ENCODE results near the gene SF3B6.

SF3B6 gene

GRCh38 chr2:24117902-24118301 lies 41.8 kb upstream of the SF3B6 start:
- H3F3A ChIP-seq (ENCODE audit: low read depth), result no peaks in the 10 kb centered on the region
- H3K79me2 ChIP-seq (ENCODE audit: insufficient read depth, low read length), result no peaks in the 10 kb centered on the region
- H3K4me3 ChIP-seq (ENCODE audit: low read length, poor library complexity, severe bottlenecking), result no peak overlapping the region
- H3K9me3 ChIP-seq (ENCODE audit: insufficient read depth, low read depth, low read length), result no peaks in the 10 kb centered on the region
- H4K20me1 ChIP-seq (ENCODE audit: insufficient read depth, low read length, poor library complexity, severe bottlenecking), result no peaks in the 10 kb centered on the region
- no peak for TF ChIP-seq EZH2phosphoT487 (IDR thresholded peaks at IDR 0.05; ENCODE audit: borderline replicate concordance)
- TF ChIP-seq, protein P1, sequence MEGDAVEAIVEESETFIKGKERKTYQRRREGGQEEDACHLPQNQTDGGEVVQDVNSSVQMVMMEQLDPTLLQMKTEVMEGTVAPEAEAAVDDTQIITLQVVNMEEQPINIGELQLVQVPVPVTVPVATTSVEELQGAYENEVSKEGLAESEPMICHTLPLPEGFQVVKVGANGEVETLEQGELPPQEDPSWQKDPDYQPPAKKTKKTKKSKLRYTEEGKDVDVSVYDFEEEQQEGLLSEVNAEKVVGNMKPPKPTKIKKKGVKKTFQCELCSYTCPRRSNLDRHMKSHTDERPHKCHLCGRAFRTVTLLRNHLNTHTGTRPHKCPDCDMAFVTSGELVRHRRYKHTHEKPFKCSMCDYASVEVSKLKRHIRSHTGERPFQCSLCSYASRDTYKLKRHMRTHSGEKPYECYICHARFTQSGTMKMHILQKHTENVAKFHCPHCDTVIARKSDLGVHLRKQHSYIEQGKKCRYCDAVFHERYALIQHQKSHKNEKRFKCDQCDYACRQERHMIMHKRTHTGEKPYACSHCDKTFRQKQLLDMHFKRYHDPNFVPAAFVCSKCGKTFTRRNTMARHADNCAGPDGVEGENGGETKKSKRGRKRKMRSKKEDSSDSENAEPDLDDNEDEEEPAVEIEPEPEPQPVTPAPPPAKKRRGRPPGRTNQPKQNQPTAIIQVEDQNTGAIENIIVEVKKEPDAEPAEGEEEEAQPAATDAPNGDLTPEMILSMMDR (conservative IDR thresholded peaks at IDR 0.05; ENCODE audit: low read length), result no peak
- H3K9ac ChIP-seq (ENCODE audit: low read depth, low read length, poor library complexity, severe bottlenecking), result no peak overlapping the region
- H3K9me2 ChIP-seq (replicated peaks; ENCODE audit: low read depth, low read length), result no peaks in the 10 kb centered on the region
- no peak overlapping the region for H2AFZ ChIP-seq (ENCODE audit: low read length)
- no peaks in the 10 kb centered on the region for H3K27me3 ChIP-seq (ENCODE audit: insufficient read depth, low read length, poor library complexity, severe bottlenecking)
- H3K4me1 ChIP-seq (ENCODE audit: insufficient read depth, low read length, poor library complexity, severe bottlenecking), result peaks cover 6% of the 10 kb centered on the region
- H3K4me2 ChIP-seq (ENCODE audit: low read depth, low read length, poor library complexity, severe bottlenecking), result no peak overlapping the region
- H3K36me3 ChIP-seq (ENCODE audit: insufficient read depth, low read length), result no peaks in the 10 kb centered on the region

GRCh38 chr2:24115057-24115456 lies 38.9 kb upstream of the SF3B6 start:
- Histone ChIP-seq H3K79me2 (ENCODE audit: insufficient read depth, low read length) (no peaks in the 10 kb centered on the region), H3F3A (ENCODE audit: low read depth) (no peaks in the 10 kb centered on the region), H2AFZ (ENCODE audit: low read length) (no peak overlapping the region), H3K4me2 (ENCODE audit: low read depth, low read length, poor library complexity, severe bottlenecking) (no peak overlapping the region), H3K4me3 (ENCODE audit: low read length, poor library complexity, severe bottlenecking) (no peak overlapping the region), H3K9me2 (replicated peaks; ENCODE audit: low read depth, low read length) (no peaks in the 10 kb centered on the region), H3K9ac (ENCODE audit: low read depth, low read length, poor library complexity, severe bottlenecking) (no peak overlapping the region), H3K36me3 (ENCODE audit: insufficient read depth, low read length) (no peaks in the 10 kb centered on the region), H3K27me3 (ENCODE audit: insufficient read depth, low read length, poor library complexity, severe bottlenecking) (no peaks in the 10 kb centered on the region), H4K20me1 (ENCODE audit: insufficient read depth, low read length, poor library complexity, severe bottlenecking) (no peaks in the 10 kb centered on the region), H3K9me3 (ENCODE audit: insufficient read depth, low read depth, low read length) (no peaks in the 10 kb centered on the region), H3K4me1 (ENCODE audit: insufficient read depth, low read length, poor library complexity, severe bottlenecking) (no peaks in the 10 kb centered on the region)
- TF ChIP-seq, protein P1 (conservative IDR thresholded peaks at IDR 0.05; ENCODE audit: low read length), result no peak
- no peak for TF ChIP-seq EZH2phosphoT487 (IDR thresholded peaks at IDR 0.05; ENCODE audit: borderline replicate concordance)

- Histone ChIP-seq H3K4me2 (ENCODE audit: low read depth, low read length, poor library complexity, severe bottlenecking) (no peak overlapping the region), H3K9me2 (replicated peaks; ENCODE audit: low read depth, low read length) (no peaks in the 10 kb centered on the region), H3K36me3 (ENCODE audit: insufficient read depth, low read length) (no peaks in the 10 kb centered on the region), H3K4me1 (ENCODE audit: insufficient read depth, low read length, poor library complexity, severe bottlenecking) (no peaks in the 10 kb centered on the region), H2AFZ (ENCODE audit: low read length) (no peak overlapping the region), H3F3A (ENCODE audit: low read depth) (no peaks in the 10 kb centered on the region), H3K27me3 (ENCODE audit: insufficient read depth, low read length, poor library complexity, severe bottlenecking) (no peaks in the 10 kb centered on the region), H3K9ac (ENCODE audit: low read depth, low read length, poor library complexity, severe bottlenecking) (no peak overlapping the region), H3K4me3 (ENCODE audit: low read length, poor library complexity, severe bottlenecking) (no peak overlapping the region), H3K79me2 (ENCODE audit: insufficient read depth, low read length) (no peaks in the 10 kb centered on the region), H4K20me1 (ENCODE audit: insufficient read depth, low read length, poor library complexity, severe bottlenecking) (no peaks in the 10 kb centered on the region), H3K9me3 (ENCODE audit: insufficient read depth, low read depth, low read length) (peaks cover 2% of the 10 kb centered on the region; the same call in 1 of the 2 replicates)
- TF ChIP-seq, protein P1 (conservative IDR thresholded peaks at IDR 0.05; ENCODE audit: low read length), result no peak
- TF ChIP-seq EZH2phosphoT487 (IDR thresholded peaks at IDR 0.05; ENCODE audit: borderline replicate concordance), result no peak
Observed at GRCh38 chr2:24111407-24111901, 35.3 kb upstream of the SF3B6 start.
